GM18951 (cell line): Measurements from ENCODE around the gene ADAP2.
"Not testable (repeated sequence)": the region's sequence is repeated elsewhere in the genome, so short reads cannot be mapped to it uniquely, and the experiment has no call there.

Experiments
- POLR2A ChIP-seq: IDR thresholded peaks from 4 replicates; pipeline ENCODE4 v1.6.1; 2011; ENCODE audit warnings: mild to moderate bottlenecking; ENCODE audit not compliant: insufficient read length, insufficient read depth; ENCODE audit errors: extremely low read depth
- in situ Hi-C: fragments of 300-500 bp; cut with MboI; formaldehyde crosslinking; loops from one replicate; pipeline ENCODE4 v1.12.0; 2022; ENCODE audit warnings: low sequenced_read_pairs, mixed read lengths, inconsistent platforms; ENCODE audit not compliant: unreplicated experiment

ADAP2 gene

GRCh38 chr17:30920683-30921543 lies 832 bp upstream of the ADAP2 start:
- TF ChIP-seq POLR2A = no peak
- in situ Hi-C loops = no loop called here

GRCh38 chr17:30922235-30923030 lies 688 bp downstream of the ADAP2 start:
- in situ Hi-C loops = no loop called here
- TF ChIP-seq POLR2A = no peak

- in situ Hi-C loops = no loop called here
- no peak for TF ChIP-seq POLR2A
Measured at GRCh38 chr17:30924341-30924740, 2.6 kb downstream of the ADAP2 start.

GRCh38 chr17:30926516-30926915 lies 4.8 kb downstream of the ADAP2 start:
- no peak for TF ChIP-seq POLR2A
- in situ Hi-C loops = no loop called here

- in situ Hi-C loops = no loop called here
- TF ChIP-seq POLR2A = no peak
Measured at GRCh38 chr17:30927756-30928155, 6.0 kb downstream of the ADAP2 start.

- TF ChIP-seq POLR2A = no peak
- in situ Hi-C loops = no loop called here
Measured at GRCh38 chr17:30928584-30928983, 6.8 kb downstream of the ADAP2 start.

GRCh38 chr17:30929081-30929633 lies 7.4 kb downstream of the ADAP2 start:
- TF ChIP-seq POLR2A = no peak
- in situ Hi-C loops = no loop called here

- in situ Hi-C loops = not testable (repeated sequence)
Measured at GRCh38 chr17:30929861-30930260, 8.1 kb downstream of the ADAP2 start.

GRCh38 chr17:30930495-30930894 lies 8.8 kb downstream of the ADAP2 start:
- no peak for TF ChIP-seq POLR2A
- in situ Hi-C loops = no loop called here

GRCh38 chr17:30931582-30931981 lies 9.8 kb downstream of the ADAP2 start:
- in situ Hi-C loops = not testable (repeated sequence)

GRCh38 chr17:30933966-30934365 lies 12.2 kb downstream of the ADAP2 start:
- no peak for TF ChIP-seq POLR2A
- in situ Hi-C loops = no loop called here

GRCh38 chr17:30939051-30939689 lies 17.4 kb downstream of the ADAP2 start:
- in situ Hi-C loops = no loop called here
- no peak for TF ChIP-seq POLR2A

- in situ Hi-C loops = no loop called here
- no peak for TF ChIP-seq POLR2A
Measured at GRCh38 chr17:30942308-30943079, 20.7 kb downstream of the ADAP2 start.
